Measurements from ENCODE around the gene MARK2. TPM values are rescaled to one million over a fixed set of nuclear protein-coding genes. Genes with fewer than 3 reads are reported as not detected.

MARK2 gene
- total and polyA plus RNA-seq, 2 of the 8 experiments (the other 6 are each of a cell fraction or from before 2014, with no cell fraction given) = 19.3 to 58.5 TPM

DNA sequence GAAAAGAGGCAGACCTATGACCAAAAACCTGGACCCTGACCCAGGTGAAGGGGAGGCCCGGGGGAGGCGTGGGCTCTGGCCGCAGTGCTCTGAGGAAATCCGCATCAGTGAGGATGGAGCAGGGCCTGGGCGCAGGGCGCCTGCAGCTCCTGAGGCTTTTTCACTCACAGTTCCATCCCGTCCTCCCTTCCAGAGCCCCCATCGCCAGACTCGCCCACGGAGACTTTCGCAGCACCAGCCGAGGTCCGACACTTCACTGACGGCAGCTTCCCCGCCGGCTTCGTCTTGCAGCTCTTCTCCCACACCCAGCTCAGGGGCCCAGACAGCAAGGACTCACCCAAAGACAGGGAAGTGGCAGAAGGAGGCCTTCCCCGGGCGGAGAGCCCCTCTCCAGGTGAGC, 20.3 kb upstream of the MARK2 start:
- POLR2A ChIA-PET (ENCODE audit: partially characterized antibody) = interaction anchor here (0.7 to 9.0 kb wide), 6 partner anchors 10 to 65 kb away, joined by 3 to 85 read pairs (median 3); partner anchors contain the start of gene ZFTA
- no peak overlapping the region for H3K4me2 ChIP-seq (ENCODE audit: insufficient read depth in 1 of 2, low read depth in 2 of 2, low read length in 2 of 2)
- H3K27ac ChIP-seq (ENCODE audit: low read depth, low read length) = no peak overlapping the region
- CTCF ChIA-PET (ENCODE audit: partially characterized antibody) = interaction anchor here (2.9 to 4.3 kb wide), 2 partner anchors 11 to 19 kb away, joined by 12 to 17 read pairs; no protein-coding TSS in a partner anchor
- H3K4me3 ChIP-seq (ENCODE audit: extremely low read depth in 1 of 4, insufficient read depth in 2 of 4, low read depth in 3 of 4, low read length in 4 of 4) = no peak overlapping the region
- H4K8ac ChIP-seq (ENCODE audit: extremely low read depth, insufficient read depth, low read length) = no peak overlapping the region
- H2BK12ac ChIP-seq (ENCODE audit: low read depth, low read length) = no peak overlapping the region
- H3K4ac ChIP-seq (replicated peaks; ENCODE audit: insufficient read length, low read depth, low read length) = no peak overlapping the region
- H4K5ac ChIP-seq (ENCODE audit: insufficient read length, low read depth, low read length) = no peak overlapping the region
- H2BK5ac ChIP-seq (ENCODE audit: low read depth, low read length) = no peak overlapping the region
- peaks cover 17 to 34% of the 10 kb centered on the region in 2 experiments for H4K20me1 ChIP-seq (replicated peaks in 1 of 2; ENCODE audit: control insufficient read depth in 1 of 2, insufficient read depth in 2 of 2, low read length in 2 of 2)
- H3K18ac ChIP-seq (ENCODE audit: extremely low read depth, low read length) = no peak overlapping the region
- DNase-seq (ENCODE audit: low read depth in 1 of 2, low spot score in 2 of 2) = no peak
- H3K27me3 ChIP-seq (replicated peaks in 1 of 4; ENCODE audit: control insufficient read depth in 3 of 4, extremely low read depth in 1 of 4, insufficient read depth in 3 of 4, low read length in 3 of 4) = no peaks in the 10 kb centered on the region
- H4K91ac ChIP-seq (replicated peaks; ENCODE audit: insufficient read length, low read length) = no peak overlapping the region
- 97% methylated on average over 17 of the region's 19 CpGs; no CpG with 5 or more reads in 1 of the 2 experiments for WGBS, 2 experiments (ENCODE audit: extremely low coverage in 1 of 2, insufficient coverage in 1 of 2, insufficient read length in 1 of 2, insufficient replicate concordance in 2 of 2, low coverage in 1 of 2, low lambda C conversion rate in 2 of 2, missing lambda C conversion rate in 1 of 2)
- H3K36me3 ChIP-seq (ENCODE audit: control insufficient read depth in 2 of 4, insufficient read depth in 4 of 4, low read length in 3 of 4) = peaks cover 48 to 72% (median 64%) of the 10 kb centered on the region in 4 experiments
- H2BK15ac ChIP-seq (ENCODE audit: low read length) = no peak overlapping the region
- H2AFZ ChIP-seq (ENCODE audit: low read length) = no peak overlapping the region
- no peak overlapping the region for H2AK5ac ChIP-seq (ENCODE audit: low read depth, low read length)
- no peak overlapping the region for H2BK120ac ChIP-seq (replicated peaks; ENCODE audit: low read depth, low read length)
- no peak overlapping the region for H2BK20ac ChIP-seq (ENCODE audit: low read length)
- H3K9ac ChIP-seq (replicated peaks in 1 of 4; ENCODE audit: extremely low read depth in 1 of 4, low read depth in 3 of 4, low read length in 3 of 4) = no peak overlapping the region
- H3K23ac ChIP-seq (ENCODE audit: insufficient read length) = no peak overlapping the region
- peaks cover 31% of the 10 kb centered on the region for H3K79me1 ChIP-seq (ENCODE audit: low read depth, low read length)
- H3K79me2 ChIP-seq (ENCODE audit: control insufficient read depth in 1 of 2, insufficient read depth in 2 of 2, low read length in 2 of 2) = peaks cover 16 to 44% of the 10 kb centered on the region in 2 experiments
- H3K23me2 ChIP-seq (ENCODE audit: low read depth, low read length) = peaks cover 5% of the 10 kb centered on the region; the same call in 1 of the 2 replicates
- H3K4me1 ChIP-seq (replicated peaks in 1 of 4; ENCODE audit: control insufficient read depth in 3 of 4, insufficient read depth in 4 of 4, low read length in 3 of 4) = peaks cover 4 to 10% (median 7%) of the 10 kb centered on the region in 4 experiments; a peak in 6 of 7 replicates
- no peak overlapping the region for H3K56ac ChIP-seq (replicated peaks; ENCODE audit: insufficient read length, low read depth, low read length)
- no peak overlapping the region for H3K14ac ChIP-seq (ENCODE audit: insufficient read length)
- TF ChIP-seq NANOG (IDR thresholded peaks at IDR 0.05; ENCODE audit: insufficient read depth, low read depth, low read length, poor library complexity, severe bottlenecking) (no peak), KDM5A (IDR thresholded peaks at IDR 0.05; ENCODE audit: low read length) (no peak), EZH2 (IDR thresholded peaks at IDR 0.05; ENCODE audit: low read depth, low read length, severe bottlenecking) (no peak), TAF1 (IDR thresholded peaks at IDR 0.05; ENCODE audit: low read depth, low read length) (no peak), POU5F1 (IDR thresholded peaks at IDR 0.05; ENCODE audit: low read depth, low read length) (no peak)
- TF ChIP-seq, protein P1, sequence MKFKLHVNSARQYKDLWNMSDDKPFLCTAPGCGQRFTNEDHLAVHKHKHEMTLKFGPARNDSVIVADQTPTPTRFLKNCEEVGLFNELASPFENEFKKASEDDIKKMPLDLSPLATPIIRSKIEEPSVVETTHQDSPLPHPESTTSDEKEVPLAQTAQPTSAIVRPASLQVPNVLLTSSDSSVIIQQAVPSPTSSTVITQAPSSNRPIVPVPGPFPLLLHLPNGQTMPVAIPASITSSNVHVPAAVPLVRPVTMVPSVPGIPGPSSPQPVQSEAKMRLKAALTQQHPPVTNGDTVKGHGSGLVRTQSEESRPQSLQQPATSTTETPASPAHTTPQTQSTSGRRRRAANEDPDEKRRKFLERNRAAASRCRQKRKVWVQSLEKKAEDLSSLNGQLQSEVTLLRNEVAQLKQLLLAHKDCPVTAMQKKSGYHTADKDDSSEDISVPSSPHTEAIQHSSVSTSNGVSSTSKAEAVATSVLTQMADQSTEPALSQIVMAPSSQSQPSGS (IDR thresholded peaks at IDR 0.05; ENCODE audit: low read length) = no peak
- no peaks in the 10 kb centered on the region for H3K9me3 ChIP-seq (ENCODE audit: insufficient read depth in 2 of 2, low read depth in 1 of 2, low read length in 1 of 2)
- no peak for FAIRE-seq
